CD14-positive monocyte (primary cell): ENCODE results near the gene PAMR1. TPM values are rescaled to one million over a fixed set of nuclear protein-coding genes. Genes with fewer than 3 reads are reported as not detected.
A peak's percentile ranks its signal among the peaks of the same experiment; 100 is the strongest.

Experiments
- DNase-seq, 3 donors: peaks; one replicate each; pipeline ENCODE4 v3.0.0-alpha.2; 2011 to 2022
- H2AFZ ChIP-seq: 2 replicates; pipeline ENCODE4 v1.6.0; 2012; ENCODE audit warnings: mild to moderate bottlenecking, low read depth, low read length, inconsistent platforms; ENCODE audit not compliant: insufficient read depth, poor library complexity, severe bottlenecking
- H3K27ac ChIP-seq, 2 donors: 1 replicate in 1 of 2; 2 replicates in 1 of 2; pipeline ENCODE4 v1.5.1; 2012 to 2013; ENCODE audit warnings: low read length in 2 of 2, control low read depth in 1 of 2, inconsistent platforms in 1 of 2, low read depth in 1 of 2, mild to moderate bottlenecking in 1 of 2
- H3K27me3 ChIP-seq, 2 donors: one replicate each; pipeline versions ENCODE4 v1.6.0 to v1.6.1; 2011 to 2013; ENCODE audit warnings: low read length in 2 of 2; ENCODE audit not compliant: control insufficient read depth in 2 of 2, insufficient read depth in 2 of 2
- H3K36me3 ChIP-seq, 2 donors: replicated peaks in 1 of 2; 1 replicate in 1 of 2; 2 replicates in 1 of 2; pipeline versions ENCODE4 v1.5.1 to v1.6.1; 2012 to 2013; ENCODE audit warnings: low read length in 2 of 2, control low read depth in 1 of 2, inconsistent platforms in 1 of 2, mild to moderate bottlenecking in 1 of 2; ENCODE audit not compliant: insufficient read depth in 2 of 2, control insufficient read depth in 1 of 2
- H3K4me1 ChIP-seq, 2 donors: 1 replicate in 1 of 2; 2 replicates in 1 of 2; pipeline versions ENCODE4 v1.5.1 to v1.6.1; 2012 to 2013; ENCODE audit warnings: low read length in 2 of 2, control low read depth in 1 of 2, inconsistent platforms in 1 of 2, mild to moderate bottlenecking in 1 of 2, moderate library complexity in 1 of 2; ENCODE audit not compliant: insufficient read depth in 2 of 2, control insufficient read depth in 1 of 2
- H3K4me2 ChIP-seq: replicated peaks from 2 replicates; pipeline ENCODE3; 2012; ENCODE audit warnings: low read length, moderate library complexity, mild to moderate bottlenecking; ENCODE audit not compliant: poor library complexity, severe bottlenecking; ENCODE audit errors: extremely low read depth
- H3K4me3 ChIP-seq, 3 experiments: fragments of 200-600 bp in 1 of 3; sonication (generic) in 1 of 3; replicated peaks in 1 of 3; 1 replicate in 2 of 3; 2 replicates in 1 of 3; pipeline ENCODE4 v1.5.1; 2011 to 2013; ENCODE audit warnings: low read length in 3 of 3, mild to moderate bottlenecking in 3 of 3, control low read depth in 2 of 3, low read depth in 2 of 3, inconsistent platforms in 1 of 3, moderate library complexity in 1 of 3
- H3K79me2 ChIP-seq: 2 replicates; pipeline ENCODE4 v1.6.0; 2012; ENCODE audit warnings: mild to moderate bottlenecking, control low read depth, inconsistent platforms, low read length, moderate library complexity; ENCODE audit not compliant: insufficient read depth
- H3K9ac ChIP-seq: 2 replicates; pipeline ENCODE4 v1.6.0; 2017; ENCODE audit warnings: low read length, mild to moderate bottlenecking; ENCODE audit not compliant: insufficient read depth, poor library complexity, severe bottlenecking
- H3K9me3 ChIP-seq, 2 donors: replicated peaks in 1 of 2; 1 replicate in 1 of 2; 2 replicates in 1 of 2; pipeline versions ENCODE4 v1.5.1 to v1.6.1; 2012 to 2013; ENCODE audit warnings: low read length in 2 of 2, control low read depth in 1 of 2; ENCODE audit not compliant: control insufficient read depth in 1 of 2, insufficient read depth in 1 of 2
- H4K20me1 ChIP-seq: 2 replicates; pipeline ENCODE4 v1.6.0; 2012; ENCODE audit warnings: mild to moderate bottlenecking, low read length, control low read depth, moderate library complexity; ENCODE audit not compliant: insufficient read depth
- H3K27ac Mint-ChIP-seq, 7 donors: one replicate each; pipeline ENCODE4 v1.8.0; 2020; ENCODE audit warnings: mild to moderate bottlenecking in 7 of 7, mixed read lengths in 7 of 7, moderate library complexity in 6 of 7, inconsistent platforms in 2 of 7
- H3K27me3 Mint-ChIP-seq, 3 donors: one replicate each; pipeline ENCODE4 v1.8.0; 2021 to 2022; ENCODE audit warnings: low read depth in 3 of 3, mild to moderate bottlenecking in 3 of 3, mixed read lengths in 3 of 3, moderate library complexity in 3 of 3, inconsistent platforms in 1 of 3
- H3K36me3 Mint-ChIP-seq, 2 donors: one replicate each; pipeline ENCODE4 v1.8.0; 2020; ENCODE audit warnings: mixed read lengths in 2 of 2, inconsistent platforms in 1 of 2, mild to moderate bottlenecking in 1 of 2
- H3K4me1 Mint-ChIP-seq: one replicate; pipeline ENCODE4 v1.8.0; 2020; ENCODE audit warnings: mild to moderate bottlenecking, mixed read lengths
- H3K4me3 Mint-ChIP-seq, 2 donors: one replicate each; pipeline ENCODE4 v1.8.0; 2020; ENCODE audit warnings: mild to moderate bottlenecking in 2 of 2, mixed read lengths in 2 of 2, moderate library complexity in 1 of 2
- H3K9me3 Mint-ChIP-seq, 7 donors: one replicate each; pipeline ENCODE4 v1.8.0; 2020 to 2022; ENCODE audit warnings: mixed read lengths in 7 of 7, mild to moderate bottlenecking in 6 of 7, moderate library complexity in 6 of 7, inconsistent platforms in 2 of 7
- CTCF ChIP-seq: fragments of 200-600 bp; IDR thresholded peaks from one replicate; pipeline ENCODE4 v1.8.0; 2022; ENCODE audit warnings: antibody characterized with exemption, mild to moderate bottlenecking
- WGBS: methylation state at CpG from one replicate; pipeline ENCODE4 v1.1.5; 2013; ENCODE audit warnings: missing lambda C conversion rate; ENCODE audit not compliant: insufficient coverage; 5-methylcytosine and 5-hydroxymethylcytosine counted together
- intact Hi-C, 2 donors: fragments of 100-400 bp; cut with micrococcal nuclease; formaldehyde crosslinking; loops; one replicate each; pipeline versions ENCODE4 v1.15.0 to v1.15.1; 2023
- polyA plus RNA-seq, 3 donors: library from polyadenylated mRNA; depleted of rRNA in 1 of 3; unstranded in 2 of 3; stranded (reverse) in 1 of 3; fragments of 300-500 nt in 2 of 3; fragments of >200 nt in 1 of 3; fragmentation: Illumina TruSeq in 2 of 3; gene quantifications; 1 replicate in 2 of 3; 2 replicates in 1 of 3; pipeline ENCODE4 v1.2.3, GENCODE V29; 2012 to 2021

PAMR1 gene
- polyA plus RNA-seq, 3 donors = not detected

- Mint-ChIP-seq H3K4me3 (peak within 1 kb of the TSS; percentile 14 to 88), H3K27ac (peak within 1 kb of the TSS in 1 of 7 donors; percentile 30), H3K9me3 (peaks cover 0 to 10% (median 3%) of the 10 kb centered on the region in 7 donors), H3K4me1 (peaks cover 15% of the 10 kb centered on the region), H3K36me3 (peaks cover 0 to 3% of the 10 kb centered on the region in 2 donors), H3K27me3 (peaks cover 89 to 98% (median 94%) of the 10 kb centered on the region in 3 donors)
- H3K27ac ChIP-seq = no peak within 1 kb of the TSS
- under 1% methylated on average over 68 of the region's 71 CpGs for WGBS
- no peaks in the 10 kb centered on the region for H3K36me3 ChIP-seq
- no peak within 1 kb of the TSS for H3K9ac ChIP-seq
- no peak for TF ChIP-seq CTCF
- peaks cover 87 to 98% of the 10 kb centered on the region in 2 donors for H3K27me3 ChIP-seq
- intact Hi-C loops = no loop called here
- H3K4me1 ChIP-seq = peaks cover 11 to 18% of the 10 kb centered on the region in 2 donors
- H3K4me3 ChIP-seq = peak within 1 kb of the TSS in 1 of 3 experiments; percentile 40
- no peaks in the 10 kb centered on the region for H4K20me1 ChIP-seq
- peaks cover 3 to 6% of the 10 kb centered on the region in 2 donors for H3K9me3 ChIP-seq
- DNase-seq = no peak
- H3K4me2 ChIP-seq = peak within 1 kb of the TSS; percentile 60
- no peaks in the 10 kb centered on the region for H3K79me2 ChIP-seq
- H2AFZ ChIP-seq = no peak within 1 kb of the TSS
Measured at GRCh38 chr11:35419184-35419829, 106.1 kb downstream of the PAMR1 start, which contains the start of gene SLC1A2. TSS of gene SLC1A2 (minus strand) at chr11:35419558. CDS start at chr11:35418966, 592 bp downstream.

DNA sequence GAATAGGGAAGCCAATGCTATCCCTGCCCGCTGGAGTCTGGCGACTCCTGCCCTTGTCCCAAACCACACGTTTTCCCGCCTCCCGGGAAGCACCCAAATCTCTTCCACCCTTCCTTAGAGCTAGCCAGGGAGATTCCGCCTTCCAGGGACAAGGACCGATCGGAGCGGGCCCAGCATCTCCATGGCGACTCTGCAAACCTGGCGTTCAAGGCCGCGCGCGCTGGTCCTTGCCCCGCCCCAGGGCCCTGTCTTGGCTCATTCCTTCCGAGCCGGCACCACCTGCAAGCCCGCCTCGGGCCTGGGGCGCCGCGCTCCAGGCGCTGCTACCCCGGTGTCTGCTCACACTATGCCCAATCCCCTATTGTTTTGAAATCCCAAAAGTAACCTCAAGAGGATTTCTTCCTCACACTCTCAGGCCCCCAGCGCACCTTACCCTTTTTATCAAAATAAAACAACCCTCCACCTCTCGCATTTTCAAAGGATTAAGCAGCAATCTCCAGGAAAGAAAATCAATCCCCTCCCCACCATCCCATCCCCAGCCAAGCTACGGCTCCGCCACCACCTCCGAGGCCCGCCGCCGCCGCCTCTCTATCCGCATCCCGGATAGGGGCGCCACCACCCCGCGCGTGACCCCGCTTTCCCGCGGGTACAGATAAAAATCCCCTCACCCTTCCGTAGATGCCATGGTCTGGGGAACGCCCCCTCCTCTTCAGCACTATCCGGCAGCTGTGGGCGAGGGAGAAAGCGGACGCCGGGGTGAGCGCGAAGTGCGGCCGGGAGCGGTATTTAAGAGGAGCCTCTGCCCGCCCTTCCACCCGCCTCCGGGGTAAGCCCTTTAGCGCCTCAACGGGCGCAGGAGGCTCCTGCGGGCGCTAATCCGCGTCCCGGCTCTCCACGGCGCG is 106.9 kb downstream of the PAMR1 start:
- Histone ChIP-seq H3K79me2 (no peaks in the 10 kb centered on the region), H3K27me3 (peaks cover 84 to 98% of the 10 kb centered on the region in 2 donors), H2AFZ (no peak overlapping the region), H3K4me3 (peak overlapping the region in 1 of 3 experiments; percentile 40), H4K20me1 (no peaks in the 10 kb centered on the region), H3K36me3 (no peaks in the 10 kb centered on the region), H3K9ac (no peak overlapping the region), H3K4me2 (peak overlapping the region; percentile 60), H3K9me3 (peaks cover 3 to 6% of the 10 kb centered on the region in 2 donors), H3K4me1 (peaks cover 11 to 18% of the 10 kb centered on the region in 2 donors), H3K27ac (no peak overlapping the region)
- H3K27me3 Mint-ChIP-seq = peaks cover 86 to 98% (median 90%) of the 10 kb centered on the region in 3 donors
- peaks cover 0 to 3% of the 10 kb centered on the region in 2 donors for H3K36me3 Mint-ChIP-seq
- H3K27ac Mint-ChIP-seq = peak overlapping the region in 1 of 7 donors; percentile 30
- 2% methylated on average over 66 of the region's 69 CpGs for WGBS
- intact Hi-C loops = no loop called here
- no peak for TF ChIP-seq CTCF
- H3K4me3 Mint-ChIP-seq = peak overlapping the region; percentile 14 to 88
- H3K9me3 Mint-ChIP-seq = peaks cover 0 to 10% (median 3%) of the 10 kb centered on the region in 7 donors
- H3K4me1 Mint-ChIP-seq = peaks cover 15% of the 10 kb centered on the region
- DNase-seq = no peak
